GM18498 (cell line): ENCODE results near the gene PI3.
"Not testable (repeated sequence)": the region's sequence is repeated elsewhere in the genome, so short reads cannot be mapped to it uniquely, and the experiment has no call there.

Experiments
- ATAC-seq: cut with Tn5 transposase; IDR thresholded peaks from one replicate; pipeline ENCODE4 v1.9.1; 2021; ENCODE audit warnings: mild to moderate bottlenecking, moderate library complexity; ENCODE audit not compliant: unreplicated experiment

Gene PI3, protein sequence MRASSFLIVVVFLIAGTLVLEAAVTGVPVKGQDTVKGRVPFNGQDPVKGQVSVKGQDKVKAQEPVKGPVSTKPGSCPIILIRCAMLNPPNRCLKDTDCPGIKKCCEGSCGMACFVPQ

DNA sequence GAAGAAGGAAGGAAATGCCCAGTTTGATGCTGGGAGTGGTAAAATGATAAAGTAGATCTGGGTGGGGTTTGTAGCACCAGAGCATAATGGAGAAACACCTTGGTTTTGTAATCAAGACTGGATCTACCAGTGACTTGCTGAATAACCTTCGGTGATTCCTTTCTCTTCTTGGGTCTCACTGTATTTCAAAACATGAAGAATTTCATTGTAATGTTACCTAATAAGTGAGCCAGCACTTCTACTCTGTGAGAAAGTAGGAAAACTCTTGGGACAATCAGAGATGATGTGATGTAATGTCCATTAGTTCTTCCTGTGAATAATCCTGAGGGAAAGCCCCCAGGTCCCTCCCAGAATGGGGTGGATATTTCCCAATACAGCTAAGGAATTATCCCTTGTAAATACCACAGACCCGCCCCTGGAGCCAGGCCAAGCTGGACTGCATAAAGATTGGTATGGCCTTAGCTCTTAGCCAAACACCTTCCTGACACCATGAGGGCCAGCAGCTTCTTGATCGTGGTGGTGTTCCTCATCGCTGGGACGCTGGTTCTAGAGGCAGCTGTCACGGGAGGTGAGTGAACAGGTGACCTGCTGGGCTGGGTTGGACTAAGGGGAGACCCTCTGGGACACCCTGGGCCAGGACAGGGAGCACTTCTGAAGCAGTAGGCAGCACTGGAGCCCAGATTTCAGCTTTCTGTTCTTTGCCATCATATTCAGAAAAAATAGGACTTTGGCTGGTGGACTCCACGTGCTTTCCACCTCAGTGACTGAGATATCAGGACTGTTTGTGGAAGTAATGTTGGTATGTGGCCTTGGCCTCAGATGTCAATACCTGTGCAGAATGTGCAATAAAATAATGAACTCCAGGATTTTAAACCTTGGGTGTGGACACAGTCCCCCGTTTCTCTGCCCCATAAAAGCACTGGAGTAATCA, at the start of gene PI3:
PI3 (plus strand) TSS at position 469 of the 931 bp plus-strand sequence; CDS start at position 490, 21 bp downstream.
- ATAC-seq, result no peak

DNA sequence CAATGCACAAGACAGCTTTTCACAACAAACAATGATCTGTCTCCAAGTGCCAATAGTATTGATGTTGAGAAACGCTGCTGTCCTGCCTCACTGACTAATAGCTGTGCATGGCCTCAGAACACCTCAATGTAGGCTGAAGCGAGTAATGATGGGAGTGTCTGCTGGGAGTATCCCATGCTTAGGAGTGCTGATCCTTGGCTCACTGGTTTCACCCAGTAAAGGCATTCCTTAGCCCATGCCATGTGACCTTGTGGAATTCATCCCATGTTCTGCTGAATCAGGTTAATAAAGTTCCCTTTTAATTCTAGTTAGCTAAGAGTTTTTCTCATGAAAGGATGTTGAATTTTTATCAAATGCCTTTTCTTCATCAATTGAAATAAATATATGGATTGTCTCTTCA, 46.6 kb upstream of the PI3 start:
- no peak for ATAC-seq

- ATAC-seq, result no peak
Measured at GRCh38 chr20:45136911-45137310, 37.8 kb upstream of the PI3 start.

GRCh38 chr20:45138561-45139300, 36.0 kb upstream of the PI3 start:
- no peak for ATAC-seq

- not testable (repeated sequence) for ATAC-seq
Measured at GRCh38 chr20:45139733-45140375, 34.8 kb upstream of the PI3 start.

- no peak for ATAC-seq
Measured at GRCh38 chr20:45140836-45141235, 33.9 kb upstream of the PI3 start.

DNA sequence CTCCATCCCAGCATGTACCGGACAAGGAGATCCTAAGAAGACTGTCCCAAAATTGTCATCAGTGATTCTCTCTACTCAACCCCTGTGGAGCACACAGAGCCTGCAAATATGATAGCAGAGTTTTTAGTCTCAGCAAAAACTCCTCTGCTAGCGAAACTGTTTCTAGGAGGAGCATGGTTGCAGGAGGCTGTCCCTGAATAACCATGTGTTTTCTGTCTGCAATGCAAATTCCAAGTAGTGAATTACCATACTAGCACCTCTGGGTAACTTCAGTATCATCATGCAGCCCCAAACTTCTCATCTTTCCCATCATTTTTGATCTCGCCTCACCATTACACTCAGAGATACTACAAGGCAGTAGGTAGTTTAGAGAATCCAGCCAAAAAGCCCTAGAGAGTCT, 25.6 kb upstream of the PI3 start:
- no peak for ATAC-seq

- ATAC-seq, result no peak
Measured at GRCh38 chr20:45152405-45152804, 22.3 kb upstream of the PI3 start.

- ATAC-seq, result no peak
Measured at GRCh38 chr20:45153147-45153546, 21.6 kb upstream of the PI3 start.

DNA sequence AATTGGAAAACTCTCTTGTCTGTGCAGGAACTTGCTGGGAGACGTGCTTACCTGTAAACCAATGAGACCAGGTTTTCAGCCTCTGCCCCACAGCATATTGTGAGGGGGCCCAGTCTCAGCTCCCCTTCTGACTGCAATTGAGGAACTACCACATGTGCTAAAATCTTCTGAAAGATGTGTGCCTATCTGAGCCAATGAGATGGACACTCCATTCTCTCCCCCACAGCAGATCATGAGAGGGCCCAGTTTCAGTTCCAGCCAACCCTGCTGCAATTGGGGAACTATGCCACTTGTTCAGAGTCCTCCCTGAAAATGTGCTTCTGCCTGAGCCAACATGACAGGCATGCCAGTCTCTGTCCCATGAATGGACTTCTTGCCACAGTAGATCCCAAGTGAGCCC, 20.9 kb upstream of the PI3 start:
- no peak for ATAC-seq

DNA sequence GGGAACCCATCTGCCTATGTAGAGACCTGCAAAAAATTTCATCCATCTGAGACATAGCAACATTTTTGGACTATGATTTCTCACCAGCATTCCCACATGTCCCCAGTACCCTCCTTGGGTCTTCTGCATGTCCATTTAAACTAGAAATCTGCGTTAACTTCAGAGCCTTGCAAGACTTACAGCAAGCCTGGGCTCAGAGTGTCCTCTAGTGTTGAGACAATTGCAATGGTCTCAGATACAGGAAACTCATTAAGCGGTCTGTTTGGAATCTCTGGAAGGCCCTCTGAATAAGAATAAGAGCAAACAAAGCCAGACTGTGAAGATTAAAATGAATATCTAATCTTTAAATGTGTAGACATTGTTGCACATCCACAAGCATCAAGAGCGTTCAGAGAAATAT, 20.5 kb upstream of the PI3 start:
- no peak for ATAC-seq

DNA sequence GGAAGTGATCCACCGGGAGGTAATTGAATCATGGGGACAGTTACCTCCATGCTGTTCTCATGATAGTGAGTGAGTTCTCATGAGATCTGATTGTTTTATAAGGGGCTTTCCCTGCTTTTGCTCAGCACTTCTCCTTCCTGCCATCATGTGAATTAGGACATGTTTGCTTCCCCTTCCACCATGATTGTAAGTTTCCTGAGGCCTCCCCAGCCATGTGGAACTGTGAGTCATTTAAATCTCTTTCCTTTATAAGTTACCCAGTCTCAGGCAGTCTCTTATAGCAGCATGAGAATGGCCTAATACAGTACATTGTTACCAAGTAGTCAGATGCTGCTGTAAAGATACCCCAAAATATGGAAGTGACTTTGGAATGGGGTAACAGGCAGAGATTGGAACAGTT, 19.9 kb upstream of the PI3 start:
- not testable (repeated sequence) for ATAC-seq

GRCh38 chr20:45156713-45157112, 18.0 kb upstream of the PI3 start:
- no peak for ATAC-seq

DNA sequence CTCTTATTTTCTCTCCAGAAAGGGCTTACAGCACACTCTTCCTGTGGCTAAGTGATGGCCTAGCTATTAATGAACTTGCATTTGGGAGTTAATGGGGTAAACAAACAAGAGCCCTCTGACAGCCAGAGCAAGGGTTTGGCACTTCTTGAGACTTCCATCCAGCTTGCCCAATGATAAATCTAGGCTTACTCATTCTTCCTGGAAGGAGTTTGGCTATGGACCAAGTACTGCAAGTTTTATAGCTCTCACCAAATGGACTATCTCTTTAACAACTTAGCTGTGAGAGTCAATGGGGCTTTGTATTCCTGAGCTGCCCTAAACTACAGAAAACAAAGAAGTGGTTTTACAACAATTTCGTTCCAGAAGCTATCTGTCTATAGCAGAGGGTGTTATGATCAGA, 16.7 kb upstream of the PI3 start:
- ATAC-seq, result no peak

GRCh38 chr20:45163083-45163803, 11.5 kb upstream of the PI3 start:
- ATAC-seq, result no peak

- ATAC-seq, result no peak
Measured at GRCh38 chr20:45164906-45165305, 9.8 kb upstream of the PI3 start.

DNA sequence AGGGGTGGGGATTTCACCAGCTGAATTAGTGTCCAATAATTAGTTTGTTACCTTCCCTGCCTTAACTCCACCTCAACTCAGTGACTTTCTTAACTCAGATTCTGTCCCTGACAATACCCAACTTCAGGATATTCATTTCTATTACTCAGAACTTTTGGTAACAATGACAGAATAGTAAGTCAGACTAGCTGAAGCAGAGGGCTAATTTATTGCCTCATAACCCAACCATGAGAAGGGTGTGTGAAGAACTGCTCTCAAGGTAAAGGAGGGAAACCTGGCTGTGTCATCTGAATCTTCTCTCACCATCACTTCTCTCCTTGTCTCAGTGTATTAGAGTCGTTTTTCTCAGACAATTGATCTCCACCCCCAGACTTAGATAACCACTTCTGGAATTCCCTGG, 1.2 kb upstream of the PI3 start:
- ATAC-seq, result no peak

GRCh38 chr20:45176526-45177267, 2.0 kb downstream of the PI3 start:
- ATAC-seq, result no peak

GRCh38 chr20:45179166-45179565, 4.5 kb downstream of the PI3 start:
- ATAC-seq, result no peak

DNA sequence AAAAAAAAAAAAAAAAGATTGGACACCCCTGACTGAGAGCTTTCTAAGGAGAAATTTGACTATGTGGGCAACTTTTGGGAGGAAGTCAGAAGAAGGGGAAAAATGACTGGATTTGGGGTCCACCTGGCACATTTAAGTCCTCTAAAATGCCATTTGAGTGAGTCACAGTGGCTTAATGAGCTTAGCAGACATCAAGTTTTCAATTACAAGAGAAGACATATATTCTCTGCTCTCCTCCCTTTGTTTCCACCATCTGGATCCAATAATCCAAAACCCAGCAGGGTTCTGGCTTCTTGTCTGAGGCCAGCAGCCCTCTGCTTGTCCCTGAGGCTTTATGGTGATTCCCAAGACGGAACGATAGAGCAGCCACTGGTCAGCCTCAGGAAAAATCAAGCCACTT, 6.9 kb downstream of the PI3 start:
- ATAC-seq, result no peak
